Measurements from ENCODE around the gene AHCTF1. TPM values are rescaled to one million over a fixed set of nuclear protein-coding genes. Genes with fewer than 3 reads are reported as not detected.

The AHCTF1 gene
- total RNA-seq, 4 donors from 2014 or later = 36.5 to 84.4 (median 45.3) TPM

DNA sequence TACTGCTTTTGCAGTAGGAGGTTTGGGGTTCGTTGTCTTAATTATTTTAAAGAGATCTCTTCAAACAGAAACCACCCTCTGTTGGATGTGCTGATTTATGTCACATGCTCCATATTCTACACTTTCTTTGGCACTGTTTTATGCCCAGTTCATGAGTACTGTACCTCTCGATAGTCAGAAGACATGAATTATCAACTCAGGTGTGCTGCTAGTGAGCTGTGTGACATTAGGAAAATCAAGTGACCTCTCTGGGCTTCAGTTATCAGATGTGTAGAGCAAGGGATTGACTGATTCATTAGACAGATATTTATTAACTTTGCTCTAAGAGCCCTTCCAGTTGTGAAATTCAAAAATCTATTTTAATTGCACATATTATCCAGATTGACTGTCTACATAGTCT is 2.1 kb upstream of the AHCTF1 start:
- Histone ChIP-seq H3K9me3 (no peaks in the 10 kb centered on the region), H3K36me3 (no peaks in the 10 kb centered on the region), H3K4me3 (replicated peaks in 1 of 3) (no peak overlapping the region), H3K27me3 (no peaks in the 10 kb centered on the region), H3K27ac (no peak overlapping the region), H3K4me1 (peaks cover 11 to 15% of the 10 kb centered on the region in 2 donors)
- no peak for DNase-seq
- intact Hi-C loops (cut with DNase I) = no loop called here
- 79 to 84% methylated on average over 2 of the region's 2 CpGs for WGBS, 2 donors
- no peak for TF ChIP-seq CTCF (IDR thresholded peaks at IDR 0.05)
- TF ChIP-seq POLR2A (IDR thresholded peaks at IDR 0.05) = no peak

DNA sequence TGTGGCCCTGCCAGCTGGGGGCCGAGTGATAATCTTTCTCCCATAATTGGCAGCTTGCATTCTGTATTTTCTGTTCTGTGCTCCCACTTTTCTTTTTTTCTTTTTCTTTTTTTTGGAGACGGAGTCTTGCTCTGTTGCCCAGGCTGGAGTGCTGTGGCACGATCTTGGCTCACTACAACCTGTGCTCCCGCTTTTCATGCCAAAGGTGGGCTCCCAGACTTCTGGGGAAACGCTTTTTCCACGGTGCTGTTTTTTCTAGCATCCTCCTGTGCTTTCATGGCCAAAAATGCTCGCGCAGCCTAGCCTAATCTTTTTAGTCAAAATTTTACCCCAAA is 585 bp upstream of the AHCTF1 start:
- H3K27ac ChIP-seq = peak overlapping the region in 2 of 3 donors; percentile 96 to 98
- intact Hi-C loops (cut with DNase I) = no loop called here
- no peaks in the 10 kb centered on the region for H3K9me3 ChIP-seq
- H3K27me3 ChIP-seq = no peaks in the 10 kb centered on the region
- TF ChIP-seq POLR2A (IDR thresholded peaks at IDR 0.05) (no peak), CTCF (IDR thresholded peaks at IDR 0.05) (no peak)
- H3K4me3 ChIP-seq (replicated peaks in 1 of 3) = peak overlapping the region in 2 of 3 donors; percentile 2 to 78
- DNase-seq = no peak
- peaks cover 11 to 15% of the 10 kb centered on the region in 2 donors for H3K4me1 ChIP-seq
- 12 to 13% methylated on average over 8 of the region's 8 CpGs for WGBS, 2 donors
- H3K36me3 ChIP-seq = no peaks in the 10 kb centered on the region

DNA sequence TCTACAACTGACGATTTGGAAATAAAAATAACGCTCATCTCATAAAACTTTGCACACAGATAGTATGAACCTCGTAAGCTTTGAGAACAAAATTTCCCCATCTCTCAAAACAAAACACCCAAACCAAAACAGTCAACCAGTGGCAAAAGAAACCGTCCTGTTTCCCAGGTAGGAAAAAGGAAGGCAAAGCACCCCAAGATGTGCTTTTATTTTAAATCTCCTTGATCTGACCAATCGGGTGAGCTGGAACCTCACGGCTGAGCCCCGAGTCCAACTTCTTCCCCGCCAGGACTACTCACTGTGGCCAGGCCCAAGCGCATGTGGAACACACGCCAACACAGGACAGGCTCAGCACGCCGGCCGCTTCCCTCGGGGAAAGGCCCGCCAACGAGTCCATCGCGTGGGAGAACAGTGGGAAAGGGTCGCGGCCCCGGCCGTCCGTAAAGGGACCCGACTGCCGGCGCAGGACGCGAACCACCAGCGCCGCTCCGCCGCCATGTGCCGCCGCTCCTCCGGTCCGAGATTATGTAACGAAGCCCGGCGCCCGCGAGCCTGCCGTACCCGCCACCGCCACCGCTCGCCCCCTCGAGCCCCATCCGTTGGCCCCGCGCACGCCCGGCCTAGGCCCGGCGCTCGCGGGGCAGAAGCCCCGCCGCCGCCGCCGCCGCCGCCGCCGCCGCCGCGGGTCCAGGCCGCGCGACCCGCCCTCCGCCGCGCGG is 759 bp downstream of the AHCTF1 start:
- no peaks in the 10 kb centered on the region for H3K9me3 ChIP-seq
- 0 to 2% methylated on average over 11 to 13 of the region's 76 CpGs for WGBS, 2 donors
- TF ChIP-seq POLR2A (IDR thresholded peaks at IDR 0.05) = no peak
- no peak for TF ChIP-seq CTCF (IDR thresholded peaks at IDR 0.05)
- no peaks in the 10 kb centered on the region for H3K36me3 ChIP-seq
- no peaks in the 10 kb centered on the region for H3K27me3 ChIP-seq
- peak; percentile 55 to 60 for DNase-seq
- H3K27ac ChIP-seq = peak overlapping the region; percentile 94 to 98 (median 96)
- H3K4me1 ChIP-seq = peaks cover 11 to 15% of the 10 kb centered on the region in 2 donors
- intact Hi-C loops (cut with DNase I) = no loop called here
- peak overlapping the region; percentile 78 to 93 (median 91) for H3K4me3 ChIP-seq (replicated peaks in 1 of 3)

GRCh38 chr1:246925997-246926626 is 5.6 kb downstream of the AHCTF1 start:
- peaks cover 23 to 24% of the 10 kb centered on the region in 2 donors for H3K4me1 ChIP-seq
- 99 to 100% methylated on average over 6 of the region's 6 CpGs for WGBS, 2 donors
- intact Hi-C loops (cut with DNase I) = no loop called here
- H3K4me3 ChIP-seq (replicated peaks in 1 of 3) = no peak overlapping the region
- no peak overlapping the region for H3K27ac ChIP-seq
- no peaks in the 10 kb centered on the region for H3K9me3 ChIP-seq
- H3K36me3 ChIP-seq = no peaks in the 10 kb centered on the region
- TF ChIP-seq CTCF (IDR thresholded peaks at IDR 0.05) = no peak
- no peak for TF ChIP-seq POLR2A (IDR thresholded peaks at IDR 0.05)
- no peak for DNase-seq
- H3K27me3 ChIP-seq = no peaks in the 10 kb centered on the region

DNA sequence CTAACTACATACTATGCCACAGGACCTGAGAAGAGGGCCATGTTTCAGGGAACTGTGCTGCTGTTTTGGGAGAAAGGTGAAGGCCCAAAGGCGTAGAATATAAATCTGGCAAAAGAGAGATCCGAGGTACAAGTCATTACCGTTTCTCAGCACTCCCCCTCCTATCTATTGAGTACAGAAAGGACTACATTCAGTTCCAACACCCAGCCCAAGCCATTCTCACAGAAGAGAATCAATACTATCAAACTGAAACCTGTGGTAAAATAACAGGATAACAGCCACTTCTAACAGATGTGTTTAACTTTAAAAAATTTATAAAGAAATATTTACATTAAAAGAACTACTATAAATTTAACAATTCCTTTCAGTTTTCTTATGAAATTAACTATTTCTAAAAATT is 7.8 kb downstream of the AHCTF1 start:
- WGBS, 2 donors = 75 to 88% methylated on average over 3 of the region's 3 CpGs

More for the DNA sequence above, 7.8 kb downstream of the AHCTF1 start:
- no peaks in the 10 kb centered on the region for H3K36me3 ChIP-seq
- no peak for DNase-seq
- TF ChIP-seq POLR2A (IDR thresholded peaks at IDR 0.05) (no peak), CTCF (IDR thresholded peaks at IDR 0.05) (no peak)
- H3K4me3 ChIP-seq (replicated peaks in 1 of 3) = no peak overlapping the region
- H3K9me3 ChIP-seq = no peaks in the 10 kb centered on the region
- H3K27me3 ChIP-seq = no peaks in the 10 kb centered on the region
- intact Hi-C loops (cut with DNase I) = no loop called here
- peaks cover 12% of the 10 kb centered on the region in 2 donors for H3K4me1 ChIP-seq
- no peak overlapping the region for H3K27ac ChIP-seq

All from thyroid gland (tissue), 4 donors.